ENCODE results near the gene TEAD1. TPM values are rescaled to one million over a fixed set of nuclear protein-coding genes. Genes with fewer than 3 reads are reported as not detected.
A peak's percentile ranks its signal among the peaks of the same experiment; 100 is the strongest.

Gene TEAD1
- polyA plus RNA-seq, 1 donor from 2014 or later: 12.2 TPM

DNA sequence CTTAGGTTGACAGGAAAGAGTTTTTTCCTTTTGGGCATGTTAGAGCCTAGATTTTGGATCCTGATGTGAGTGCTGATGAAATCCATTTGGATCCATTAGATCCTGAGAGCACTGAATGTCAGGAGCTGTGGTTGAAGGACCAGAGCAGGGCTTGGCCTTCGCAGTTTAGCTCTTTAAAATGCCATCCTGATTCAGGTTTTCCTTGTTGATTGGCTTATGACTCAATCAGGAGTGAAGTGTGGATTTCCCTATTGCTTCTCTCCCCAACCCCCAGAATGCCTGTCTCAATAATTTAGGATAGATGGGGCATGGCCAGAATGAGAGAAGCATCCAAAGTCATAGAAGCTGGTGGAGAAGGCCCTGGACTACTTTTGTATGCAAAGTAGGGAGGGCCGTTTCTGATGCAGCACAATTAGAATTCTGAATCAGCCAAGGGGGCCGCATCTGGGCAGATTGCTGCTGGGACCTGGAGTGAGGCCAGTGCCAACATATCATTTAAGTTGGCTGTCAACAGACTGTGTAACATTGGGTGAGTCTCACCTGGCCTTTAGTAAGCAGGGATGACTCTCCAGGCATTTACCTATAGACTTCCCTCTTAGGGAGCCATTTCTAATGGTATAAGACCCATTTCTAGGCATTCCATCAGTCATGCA, 80.5 kb downstream of the TEAD1 start:
- H3K27ac ChIP-seq (ENCODE audit: low read length): no peak overlapping the region
- no peaks in the 10 kb centered on the region for H3K9me3 ChIP-seq (ENCODE audit: low read length)
- H3K79me2 ChIP-seq (replicated peaks; ENCODE audit: insufficient read depth, low read length): peaks cover 43% of the 10 kb centered on the region
- H3F3A ChIP-seq (ENCODE audit: insufficient read depth, low read length, poor library complexity, severe bottlenecking): no peaks in the 10 kb centered on the region
- H3K36me3 ChIP-seq (ENCODE audit: insufficient read depth, low read length): no peaks in the 10 kb centered on the region
- H4K20me1 ChIP-seq (ENCODE audit: insufficient read depth): no peaks in the 10 kb centered on the region
- H3K9me2 ChIP-seq (ENCODE audit: insufficient read depth, low read length): no peaks in the 10 kb centered on the region
- no peak overlapping the region for H3K9ac ChIP-seq (ENCODE audit: low read length)
- H3K4me3 ChIP-seq (ENCODE audit: low read length): no peak overlapping the region
- no peak overlapping the region for H2AFZ ChIP-seq (ENCODE audit: low read depth, low read length)
- no peaks in the 10 kb centered on the region for H3K27me3 ChIP-seq (ENCODE audit: insufficient read depth, low read depth, low read length)
- no peak for TF ChIP-seq EZH2 (IDR thresholded peaks at IDR 0.05; ENCODE audit: borderline replicate concordance, insufficient read depth, low read length, poor library complexity, severe bottlenecking)
- TF ChIP-seq EP300 (conservative IDR thresholded peaks at IDR 0.05; ENCODE audit: poor library complexity, severe bottlenecking): no peak
- no peak for TF ChIP-seq RAD21 (conservative IDR thresholded peaks at IDR 0.05)
- no peak for TF ChIP-seq TAF1 (IDR thresholded peaks at IDR 0.05; ENCODE audit: low read depth)
- no peak for TF ChIP-seq POLR2AphosphoS5 (IDR thresholded peaks at IDR 0.05)
- TF ChIP-seq, protein P1, sequence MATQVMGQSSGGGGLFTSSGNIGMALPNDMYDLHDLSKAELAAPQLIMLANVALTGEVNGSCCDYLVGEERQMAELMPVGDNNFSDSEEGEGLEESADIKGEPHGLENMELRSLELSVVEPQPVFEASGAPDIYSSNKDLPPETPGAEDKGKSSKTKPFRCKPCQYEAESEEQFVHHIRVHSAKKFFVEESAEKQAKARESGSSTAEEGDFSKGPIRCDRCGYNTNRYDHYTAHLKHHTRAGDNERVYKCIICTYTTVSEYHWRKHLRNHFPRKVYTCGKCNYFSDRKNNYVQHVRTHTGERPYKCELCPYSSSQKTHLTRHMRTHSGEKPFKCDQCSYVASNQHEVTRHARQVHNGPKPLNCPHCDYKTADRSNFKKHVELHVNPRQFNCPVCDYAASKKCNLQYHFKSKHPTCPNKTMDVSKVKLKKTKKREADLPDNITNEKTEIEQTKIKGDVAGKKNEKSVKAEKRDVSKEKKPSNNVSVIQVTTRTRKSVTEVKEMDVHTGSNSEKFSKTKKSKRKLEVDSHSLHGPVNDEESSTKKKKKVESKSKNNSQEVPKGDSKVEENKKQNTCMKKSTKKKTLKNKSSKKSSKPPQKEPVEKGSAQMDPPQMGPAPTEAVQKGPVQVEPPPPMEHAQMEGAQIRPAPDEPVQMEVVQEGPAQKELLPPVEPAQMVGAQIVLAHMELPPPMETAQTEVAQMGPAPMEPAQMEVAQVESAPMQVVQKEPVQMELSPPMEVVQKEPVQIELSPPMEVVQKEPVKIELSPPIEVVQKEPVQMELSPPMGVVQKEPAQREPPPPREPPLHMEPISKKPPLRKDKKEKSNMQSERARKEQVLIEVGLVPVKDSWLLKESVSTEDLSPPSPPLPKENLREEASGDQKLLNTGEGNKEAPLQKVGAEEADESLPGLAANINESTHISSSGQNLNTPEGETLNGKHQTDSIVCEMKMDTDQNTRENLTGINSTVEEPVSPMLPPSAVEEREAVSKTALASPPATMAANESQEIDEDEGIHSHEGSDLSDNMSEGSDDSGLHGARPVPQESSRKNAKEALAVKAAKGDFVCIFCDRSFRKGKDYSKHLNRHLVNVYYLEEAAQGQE (IDR thresholded peaks at IDR 0.05; ENCODE audit: borderline replicate concordance): no peak
- no peak for TF ChIP-seq CTCF (IDR thresholded peaks at IDR 0.05; ENCODE audit: poor library complexity, severe bottlenecking)
- no peak for TF ChIP-seq MXI1 (conservative IDR thresholded peaks at IDR 0.05; ENCODE audit: poor library complexity, severe bottlenecking)
- no peak for TF ChIP-seq SMC3 (conservative IDR thresholded peaks at IDR 0.05; ENCODE audit: poor library complexity)
- H3K4me2 ChIP-seq (ENCODE audit: low read length): no peak overlapping the region

- Histone ChIP-seq H3K27me3 (ENCODE audit: insufficient read depth, low read depth, low read length) (no peaks in the 10 kb centered on the region), H3K9me3 (ENCODE audit: low read length) (no peaks in the 10 kb centered on the region), H3K27ac (ENCODE audit: low read length) (peak overlapping the region; percentile 40), H2AFZ (ENCODE audit: low read depth, low read length) (no peak overlapping the region), H3K4me3 (ENCODE audit: low read length) (peak overlapping the region; percentile 28), H3K36me3 (ENCODE audit: insufficient read depth, low read length) (no peaks in the 10 kb centered on the region), H3K4me2 (ENCODE audit: low read length) (peak overlapping the region; percentile 8), H3F3A (ENCODE audit: insufficient read depth, low read length, poor library complexity, severe bottlenecking) (no peaks in the 10 kb centered on the region), H4K20me1 (ENCODE audit: insufficient read depth) (no peaks in the 10 kb centered on the region), H3K9me2 (ENCODE audit: insufficient read depth, low read length) (no peaks in the 10 kb centered on the region), H3K79me2 (replicated peaks; ENCODE audit: insufficient read depth, low read length) (peaks cover 42% of the 10 kb centered on the region), H3K9ac (ENCODE audit: low read length) (no peak overlapping the region)
- TF ChIP-seq POLR2AphosphoS5 (IDR thresholded peaks at IDR 0.05) (peak; percentile 15), EP300 (conservative IDR thresholded peaks at IDR 0.05; ENCODE audit: poor library complexity, severe bottlenecking) (no peak), MXI1 (conservative IDR thresholded peaks at IDR 0.05; ENCODE audit: poor library complexity, severe bottlenecking) (no peak)
Observed at GRCh38 chr11:12755510-12756453, 81.6 kb downstream of the TEAD1 start.

All from neural cell (in vitro differentiated cells).